Measurements from ENCODE around the gene SCGB1D1. TPM values are rescaled to one million over a fixed set of nuclear protein-coding genes. Genes with fewer than 3 reads are reported as not detected.

Gene SCGB1D1
- total RNA-seq, 1 donor from 2014 or later: not detected

GRCh38 chr11:62236187-62236586 lies 46.2 kb downstream of the SCGB1D1 start:
- no peak for TF ChIP-seq CTCF (IDR thresholded peaks at IDR 0.05; ENCODE audit: unreplicated experiment)
- no peak for DNase-seq (ENCODE audit: low spot score, unreplicated experiment)
- Mint-ChIP-seq H3K27ac (no peak overlapping the region), H3K4me3 (ENCODE audit: low read depth) (no peak overlapping the region), H3K27me3 (peaks cover 50% of the 10 kb centered on the region), H3K36me3 (ENCODE audit: insufficient read depth) (no peaks in the 10 kb centered on the region), H3K4me1 (ENCODE audit: low read depth) (no peaks in the 10 kb centered on the region), H3K9me3 (ENCODE audit: low read depth) (no peaks in the 10 kb centered on the region)

- TF ChIP-seq CTCF (IDR thresholded peaks at IDR 0.05; ENCODE audit: unreplicated experiment): no peak
- DNase-seq (ENCODE audit: low spot score, unreplicated experiment): no peak
- H3K36me3 Mint-ChIP-seq (ENCODE audit: insufficient read depth): no peaks in the 10 kb centered on the region
- H3K4me3 Mint-ChIP-seq (ENCODE audit: low read depth): no peak overlapping the region
- no peaks in the 10 kb centered on the region for H3K9me3 Mint-ChIP-seq (ENCODE audit: low read depth)
- H3K4me1 Mint-ChIP-seq (ENCODE audit: low read depth): no peaks in the 10 kb centered on the region
- H3K27me3 Mint-ChIP-seq: peaks cover 49% of the 10 kb centered on the region
- no peak overlapping the region for H3K27ac Mint-ChIP-seq
Observed at GRCh38 chr11:62237499-62237898, 47.5 kb downstream of the SCGB1D1 start.

GRCh38 chr11:62238151-62238550 lies 48.1 kb downstream of the SCGB1D1 start:
- H3K4me3 Mint-ChIP-seq (ENCODE audit: low read depth): no peak overlapping the region
- no peaks in the 10 kb centered on the region for H3K4me1 Mint-ChIP-seq (ENCODE audit: low read depth)
- H3K27ac Mint-ChIP-seq: no peak overlapping the region
- no peaks in the 10 kb centered on the region for H3K9me3 Mint-ChIP-seq (ENCODE audit: low read depth)
- peaks cover 46% of the 10 kb centered on the region for H3K27me3 Mint-ChIP-seq
- no peaks in the 10 kb centered on the region for H3K36me3 Mint-ChIP-seq (ENCODE audit: insufficient read depth)
- no peak for DNase-seq (ENCODE audit: low spot score, unreplicated experiment)
- no peak for TF ChIP-seq CTCF (IDR thresholded peaks at IDR 0.05; ENCODE audit: unreplicated experiment)

GRCh38 chr11:62241095-62241494 lies 51.1 kb downstream of the SCGB1D1 start:
- Mint-ChIP-seq H3K27me3 (peaks cover 24% of the 10 kb centered on the region), H3K4me1 (ENCODE audit: low read depth) (no peaks in the 10 kb centered on the region), H3K27ac (no peak overlapping the region), H3K4me3 (ENCODE audit: low read depth) (no peak overlapping the region), H3K36me3 (ENCODE audit: insufficient read depth) (no peaks in the 10 kb centered on the region), H3K9me3 (ENCODE audit: low read depth) (no peaks in the 10 kb centered on the region)
- TF ChIP-seq CTCF (IDR thresholded peaks at IDR 0.05; ENCODE audit: unreplicated experiment): no peak
- no peak for DNase-seq (ENCODE audit: low spot score, unreplicated experiment)

GRCh38 chr11:62242021-62242420 lies 52.0 kb downstream of the SCGB1D1 start, which contains the start of gene SCGB1D2:
Gene SCGB1D2 (plus strand): TSS chr11:62242239. CDS start chr11:62242308, 69 bp downstream.
- H3K27ac Mint-ChIP-seq: no peak within 1 kb of the TSS
- H3K9me3 Mint-ChIP-seq (ENCODE audit: low read depth): no peaks in the 10 kb centered on the region
- peaks cover 27% of the 10 kb centered on the region for H3K27me3 Mint-ChIP-seq
- H3K4me3 Mint-ChIP-seq (ENCODE audit: low read depth): no peak within 1 kb of the TSS
- no peak for TF ChIP-seq CTCF (IDR thresholded peaks at IDR 0.05; ENCODE audit: unreplicated experiment)
- H3K4me1 Mint-ChIP-seq (ENCODE audit: low read depth): no peaks in the 10 kb centered on the region
- no peaks in the 10 kb centered on the region for H3K36me3 Mint-ChIP-seq (ENCODE audit: insufficient read depth)
- no peak for DNase-seq (ENCODE audit: low spot score, unreplicated experiment)

Other genes with a start within 250 kb of the SCGB1D1 start
- 0.34 and 0.44 TPM in 2 replicates for gene BEST1, start 239.9 kb upstream of the SCGB1D1 start, total RNA-seq
- gene FTH1, start 222.6 kb upstream of the SCGB1D1 start, total RNA-seq: 1,669 and 1,699 TPM in 2 replicates
- gene INCENP, start 66.2 kb upstream of the SCGB1D1 start, total RNA-seq: 58.0 and 60.5 TPM in 2 replicates
- not detected in 2 replicates for gene SCGB2A1, start 18.5 kb downstream of the SCGB1D1 start, total RNA-seq
- gene SCGB1D2, start 52.0 kb downstream of the SCGB1D1 start, total RNA-seq: not detected in 2 replicates
- gene SCGB2A2, start 79.9 kb downstream of the SCGB1D1 start, total RNA-seq: not detected in 2 replicates
- gene SCGB1D4, start 108.9 kb downstream of the SCGB1D1 start, total RNA-seq: not detected in 2 replicates
- gene ASRGL1, start 147.2 kb downstream of the SCGB1D1 start, total RNA-seq: 41.6 and 45.2 TPM in 2 replicates
- gene SCGB1A1, start 228.8 kb downstream of the SCGB1D1 start, total RNA-seq: 1.9 and 3.1 TPM in 2 replicates